SK-N-SH (cell line): ENCODE measurements around the gene SYNE1. TPM values are rescaled to one million over a fixed set of nuclear protein-coding genes. Genes with fewer than 3 reads are reported as not detected.

Experiments used
- CTCF ChIA-PET: fragments of 300-600, 350-600 bp; formaldehyde crosslinking; extraction: SDS; loops from one replicate; lab custom pipeline; 2021; lab: Yijun Ruan, JAX
- POLR2A ChIA-PET: fragments of 350-600 bp; sonication (Branson Sonifier 250); formaldehyde crosslinking; extraction: SDS; loops from one replicate; lab custom pipeline; 2020; ENCODE audit warnings: antibody characterized with exemption, inconsistent platforms; lab: Yijun Ruan, JAX
- DNase-seq: peaks from one replicate; pipeline ENCODE4 v3.0.0; 2012
- H2AFZ ChIP-seq: fragments of 200-600 bp; sonication (generic); 2 replicates; pipeline ENCODE4 v1.8.1; 2016; ENCODE audit warnings: antibody characterized with exemption, mild to moderate bottlenecking, low read depth
- H3F3A ChIP-seq: fragments of 200-600 bp; sonication (generic); replicated peaks from 2 replicates; pipeline ENCODE3; 2016; ENCODE audit warnings: antibody characterized with exemption, mild to moderate bottlenecking; ENCODE audit not compliant: insufficient read depth
- H3K27ac ChIP-seq, 2 experiments: fragments of 200-500 bp in 1 of 2; fragments of 200-600 bp in 1 of 2; sonication (Bioruptor generic) in 1 of 2; sonication (generic), shearing (Covaris generic) in 1 of 2; 2 replicates each; pipeline versions ENCODE4 v1.5.1 to v1.6.1; 2014 to 2016; ENCODE audit warnings: low read depth in 2 of 2, inconsistent platforms in 1 of 2, low read length in 1 of 2, mild to moderate bottlenecking in 1 of 2, mixed read lengths in 1 of 2
- H3K27me3 ChIP-seq: fragments of 200-600 bp; sonication (generic), shearing (Covaris generic); 2 replicates; pipeline ENCODE4 v1.6.1; 2016; ENCODE audit warnings: mixed run types; ENCODE audit not compliant: insufficient read depth
- H3K36me3 ChIP-seq, 2 experiments: fragments of 200-500 bp in 1 of 2; fragments of 200-600 bp in 1 of 2; sonication (Bioruptor generic) in 1 of 2; sonication (generic) in 1 of 2; replicated peaks in 1 of 2; 2 replicates each; pipeline versions ENCODE3 to v1.5.1; 2014 to 2016; ENCODE audit warnings: low read length in 1 of 2, mild to moderate bottlenecking in 1 of 2; ENCODE audit not compliant: insufficient read depth in 2 of 2, control insufficient read depth in 1 of 2
- H3K4me1 ChIP-seq, 2 experiments: fragments of 200-500 bp in 1 of 2; fragments of 200-600 bp in 1 of 2; sonication (Bioruptor generic) in 1 of 2; sonication (generic), shearing (Covaris generic) in 1 of 2; 2 replicates each; pipeline versions ENCODE4 v1.5.1 to v1.6.1; 2014 to 2016; ENCODE audit warnings: low read depth in 1 of 2, low read length in 1 of 2, mixed run types in 1 of 2; ENCODE audit not compliant: insufficient read depth in 2 of 2, control insufficient read depth in 1 of 2
- H3K4me2 ChIP-seq: fragments of 200-600 bp; sonication (generic), shearing (Covaris generic); 2 replicates; pipeline ENCODE4 v1.6.1; 2017; ENCODE audit warnings: mixed run types
- H3K4me3 ChIP-seq, 2 experiments: fragments of 200-500 bp in 1 of 2; fragments of 200-600 bp in 1 of 2; sonication (Bioruptor generic) in 1 of 2; sonication (generic), shearing (Covaris generic) in 1 of 2; 2 replicates each; pipeline versions ENCODE4 v1.5.1 to v1.8.1; 2014 to 2016; ENCODE audit warnings: low read depth in 2 of 2, inconsistent platforms in 1 of 2, low read length in 1 of 2, mild to moderate bottlenecking in 1 of 2, mixed read lengths in 1 of 2, moderate library complexity in 1 of 2
- H3K79me2 ChIP-seq: fragments of 200-600 bp; sonication (generic); 2 replicates; pipeline ENCODE4 v1.8.1; 2017; ENCODE audit warnings: mild to moderate bottlenecking; ENCODE audit not compliant: insufficient read depth
- H3K9ac ChIP-seq: fragments of 200-600 bp; sonication (generic); 2 replicates; pipeline ENCODE4 v1.6.1; 2017; ENCODE audit warnings: mixed run types
- H3K9me2 ChIP-seq: fragments of 200-600 bp; sonication (generic); 2 replicates; pipeline ENCODE4 v1.6.1; 2017; ENCODE audit warnings: mixed run types
- H3K9me3 ChIP-seq: fragments of 200-600 bp; sonication (generic); 2 replicates; pipeline ENCODE4 v1.6.1; 2017; ENCODE audit warnings: mixed run types, mild to moderate bottlenecking, moderate library complexity
- H4K20me1 ChIP-seq: fragments of 200-600 bp; sonication (generic); 2 replicates; pipeline ENCODE4 v1.6.1; 2017; ENCODE audit warnings: mild to moderate bottlenecking, mixed run types; ENCODE audit not compliant: insufficient read depth
- CHD2 ChIP-seq: fragments of 150-350 bp; IDR thresholded peaks from 2 replicates; pipeline ENCODE4 v1.6.1; 2018; ENCODE audit warnings: low read length; ENCODE audit not compliant: partially characterized antibody
- ELF1 ChIP-seq: IDR thresholded peaks from 2 replicates; pipeline ENCODE4 v1.4.0; 2012
- EP300 ChIP-seq, 2 experiments: IDR thresholded peaks; 2 replicates each; pipeline versions ENCODE4 v1.4.0 to v1.6.1; 2012; ENCODE audit warnings: borderline replicate concordance in 1 of 2, low read depth in 1 of 2, low read length in 1 of 2
- FOSL2 ChIP-seq: IDR thresholded peaks from 2 replicates; pipeline ENCODE4 v1.4.0; 2012; ENCODE audit warnings: low read depth, mild to moderate bottlenecking, moderate library complexity, borderline replicate concordance
- FOXJ3 ChIP-seq: sonication (generic); formaldehyde crosslinking; IDR thresholded peaks from 2 replicates; pipeline ENCODE4 v1.5.1; 2020; ENCODE audit warnings: mild to moderate bottlenecking, missing genetic modification reagents
- GABPA ChIP-seq: IDR thresholded peaks from 2 replicates; pipeline ENCODE4 v1.4.0; 2012; ENCODE audit warnings: low read depth, mild to moderate bottlenecking
- GATA2 ChIP-seq: sonication (generic); formaldehyde crosslinking; IDR thresholded peaks from 2 replicates; pipeline ENCODE4 v1.5.0; 2020; ENCODE audit warnings: mild to moderate bottlenecking, missing genetic modification reagents
- MXI1 ChIP-seq: IDR thresholded peaks from 2 replicates; pipeline ENCODE4 v1.6.1; 2012; ENCODE audit warnings: mild to moderate bottlenecking, low read depth, low read length, improper control_type of control experiment
- NRF1 ChIP-seq: IDR thresholded peaks from 2 replicates; pipeline ENCODE4 v1.6.1; 2012; ENCODE audit warnings: low read depth, mild to moderate bottlenecking, low read length
- RAD21 ChIP-seq: IDR thresholded peaks from 2 replicates; pipeline ENCODE4 v1.6.1; 2012; ENCODE audit warnings: mild to moderate bottlenecking, low read length
- RFX5 ChIP-seq: IDR thresholded peaks from 2 replicates; pipeline ENCODE4 v1.6.1; 2012; ENCODE audit warnings: mild to moderate bottlenecking, improper control_type of control experiment, low read length
- SMC3 ChIP-seq: IDR thresholded peaks from 2 replicates; pipeline ENCODE4 v1.6.1; 2012; ENCODE audit warnings: low read depth, low read length, improper control_type of control experiment
- WGBS: methylation state at CpG from one replicate; pipeline ENCODE4 v1.1.6; 2017; ENCODE audit warnings: low lambda C conversion rate; 5-methylcytosine and 5-hydroxymethylcytosine counted together
- polyA plus RNA-seq, 3 experiments: library from polyadenylated mRNA; depleted of rRNA; stranded (reverse); fragments of >200 nt; gene quantifications; 2 replicates each; pipeline ENCODE4 v1.2.3, GENCODE V29; 2012
- TF ChIP-seq, protein P1 (sequence below): fragments of 200-600 bp; sonication (generic); IDR thresholded peaks from 2 replicates; pipeline ENCODE4 v1.6.1; 2017; ENCODE audit warnings: antibody characterized with exemption, mild to moderate bottlenecking, moderate library complexity
- TF ChIP-seq, protein P2 (sequence below): IDR thresholded peaks from 2 replicates; pipeline ENCODE4 v1.6.1; 2012; ENCODE audit warnings: mild to moderate bottlenecking, low read depth, low read length, moderate library complexity
- TF ChIP-seq, protein P3 (sequence below): IDR thresholded peaks from 2 replicates; pipeline ENCODE4 v1.4.0; 2012; ENCODE audit warnings: low read depth, borderline replicate concordance
- TF ChIP-seq, protein P4 (sequence below): IDR thresholded peaks from 2 replicates; pipeline ENCODE4; 2012

Gene SYNE1
- polyA plus RNA-seq, 1 of the 3 experiments (the other 2 are of a cell fraction), result 31.1 TPM

DNA sequence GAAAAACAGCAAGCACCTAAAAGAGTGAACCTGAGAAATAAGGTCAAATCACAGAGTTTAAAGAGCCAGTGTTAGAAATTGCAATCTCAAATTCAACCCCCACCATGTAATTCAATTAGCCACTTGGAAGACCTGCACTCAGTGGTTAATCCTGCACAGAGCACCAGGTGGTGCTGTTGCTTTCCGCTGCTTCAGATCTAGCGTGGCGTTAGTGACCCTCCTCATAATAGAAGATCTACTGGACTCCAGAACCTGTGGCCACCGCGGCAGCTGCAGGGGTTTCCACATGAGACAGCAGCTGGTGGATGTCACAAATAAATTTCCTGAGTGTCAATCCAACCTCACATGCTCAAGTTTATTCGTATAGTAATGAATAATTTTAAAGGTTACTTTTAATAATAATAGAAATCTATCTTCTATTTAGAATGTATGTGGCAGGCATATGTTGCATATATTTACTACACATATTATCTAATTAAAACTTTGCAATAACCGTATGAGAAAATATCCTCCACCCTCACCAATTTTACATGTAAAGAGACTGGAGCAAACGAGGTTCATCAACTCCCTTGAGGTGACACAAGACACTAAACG is 84.4 kb downstream of the SYNE1 start:
- Histone ChIP-seq H3K9ac (no peak overlapping the region), H3K36me3 (peaks cover 0 to 5% of the 10 kb centered on the region in 2 experiments), H3K4me3 (peak overlapping the region in 1 of 2 experiments; percentile 49; a peak in 1 of 4 replicates), H3K79me2 (peaks cover 32% of the 10 kb centered on the region), H3F3A (no peaks in the 10 kb centered on the region), H3K4me2 (no peak overlapping the region), H3K4me1 (peaks cover 0 to 5% of the 10 kb centered on the region in 2 experiments; a peak in 2 of 4 replicates), H3K9me3 (no peaks in the 10 kb centered on the region), H3K9me2 (no peaks in the 10 kb centered on the region), H3K27ac (no peak overlapping the region), H3K27me3 (no peaks in the 10 kb centered on the region), H4K20me1 (no peaks in the 10 kb centered on the region), H2AFZ (no peak overlapping the region)
- ChIA-PET CTCF (interaction anchor here (0.6 to 4.6 kb wide), 40 partner anchors 12 to 405 kb away, joined by 3 to 63 read pairs (median 5); partner anchors contain the start of gene SYNE1), POLR2A (no interaction called here)
- TF ChIP-seq EP300 (IDR thresholded peaks at IDR 0.05; ENCODE audit: borderline replicate concordance in 1 of 2, low read depth in 1 of 2, low read length in 1 of 2), result peak in 1 of 2 experiments; percentile 38; a peak in 1 of 4 replicates
- no peak for TF ChIP-seq MXI1
- no peak for TF ChIP-seq NRF1
- peak; percentile 66 for TF ChIP-seq CHD2
- TF ChIP-seq ELF1, result no peak
- TF ChIP-seq, protein P1, sequence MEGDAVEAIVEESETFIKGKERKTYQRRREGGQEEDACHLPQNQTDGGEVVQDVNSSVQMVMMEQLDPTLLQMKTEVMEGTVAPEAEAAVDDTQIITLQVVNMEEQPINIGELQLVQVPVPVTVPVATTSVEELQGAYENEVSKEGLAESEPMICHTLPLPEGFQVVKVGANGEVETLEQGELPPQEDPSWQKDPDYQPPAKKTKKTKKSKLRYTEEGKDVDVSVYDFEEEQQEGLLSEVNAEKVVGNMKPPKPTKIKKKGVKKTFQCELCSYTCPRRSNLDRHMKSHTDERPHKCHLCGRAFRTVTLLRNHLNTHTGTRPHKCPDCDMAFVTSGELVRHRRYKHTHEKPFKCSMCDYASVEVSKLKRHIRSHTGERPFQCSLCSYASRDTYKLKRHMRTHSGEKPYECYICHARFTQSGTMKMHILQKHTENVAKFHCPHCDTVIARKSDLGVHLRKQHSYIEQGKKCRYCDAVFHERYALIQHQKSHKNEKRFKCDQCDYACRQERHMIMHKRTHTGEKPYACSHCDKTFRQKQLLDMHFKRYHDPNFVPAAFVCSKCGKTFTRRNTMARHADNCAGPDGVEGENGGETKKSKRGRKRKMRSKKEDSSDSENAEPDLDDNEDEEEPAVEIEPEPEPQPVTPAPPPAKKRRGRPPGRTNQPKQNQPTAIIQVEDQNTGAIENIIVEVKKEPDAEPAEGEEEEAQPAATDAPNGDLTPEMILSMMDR, result peak; percentile 70
- TF ChIP-seq RAD21, result peak; percentile 88
- TF ChIP-seq FOSL2, result no peak
- TF ChIP-seq, protein P2, sequence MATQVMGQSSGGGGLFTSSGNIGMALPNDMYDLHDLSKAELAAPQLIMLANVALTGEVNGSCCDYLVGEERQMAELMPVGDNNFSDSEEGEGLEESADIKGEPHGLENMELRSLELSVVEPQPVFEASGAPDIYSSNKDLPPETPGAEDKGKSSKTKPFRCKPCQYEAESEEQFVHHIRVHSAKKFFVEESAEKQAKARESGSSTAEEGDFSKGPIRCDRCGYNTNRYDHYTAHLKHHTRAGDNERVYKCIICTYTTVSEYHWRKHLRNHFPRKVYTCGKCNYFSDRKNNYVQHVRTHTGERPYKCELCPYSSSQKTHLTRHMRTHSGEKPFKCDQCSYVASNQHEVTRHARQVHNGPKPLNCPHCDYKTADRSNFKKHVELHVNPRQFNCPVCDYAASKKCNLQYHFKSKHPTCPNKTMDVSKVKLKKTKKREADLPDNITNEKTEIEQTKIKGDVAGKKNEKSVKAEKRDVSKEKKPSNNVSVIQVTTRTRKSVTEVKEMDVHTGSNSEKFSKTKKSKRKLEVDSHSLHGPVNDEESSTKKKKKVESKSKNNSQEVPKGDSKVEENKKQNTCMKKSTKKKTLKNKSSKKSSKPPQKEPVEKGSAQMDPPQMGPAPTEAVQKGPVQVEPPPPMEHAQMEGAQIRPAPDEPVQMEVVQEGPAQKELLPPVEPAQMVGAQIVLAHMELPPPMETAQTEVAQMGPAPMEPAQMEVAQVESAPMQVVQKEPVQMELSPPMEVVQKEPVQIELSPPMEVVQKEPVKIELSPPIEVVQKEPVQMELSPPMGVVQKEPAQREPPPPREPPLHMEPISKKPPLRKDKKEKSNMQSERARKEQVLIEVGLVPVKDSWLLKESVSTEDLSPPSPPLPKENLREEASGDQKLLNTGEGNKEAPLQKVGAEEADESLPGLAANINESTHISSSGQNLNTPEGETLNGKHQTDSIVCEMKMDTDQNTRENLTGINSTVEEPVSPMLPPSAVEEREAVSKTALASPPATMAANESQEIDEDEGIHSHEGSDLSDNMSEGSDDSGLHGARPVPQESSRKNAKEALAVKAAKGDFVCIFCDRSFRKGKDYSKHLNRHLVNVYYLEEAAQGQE, result no peak
- TF ChIP-seq SMC3, result peak; percentile 92
- TF ChIP-seq RFX5, result 0 out of 2 replicates have a peak, but pooled peaks have one; percentile 28
- peak; percentile 55 for DNase-seq
- WGBS, result 55% methylated on average over 7 of the region's 9 CpGs

DNA sequence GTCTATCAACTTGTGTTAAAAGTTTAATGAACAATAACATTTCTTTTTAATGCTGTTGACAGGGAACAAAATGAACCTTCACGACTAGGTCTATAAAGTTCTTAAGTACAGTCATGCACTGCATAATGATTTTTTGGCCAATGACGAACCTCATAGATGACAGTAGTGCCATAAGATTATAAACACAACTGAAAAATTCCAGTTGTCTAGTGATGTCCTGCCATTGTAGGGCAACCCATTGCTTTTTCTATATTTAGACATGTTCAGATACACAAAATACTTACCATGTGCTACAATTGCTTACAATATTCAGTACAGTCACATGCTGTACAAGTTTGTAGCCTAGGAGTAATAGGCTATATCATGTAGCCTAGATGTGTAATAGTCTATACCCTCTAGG is 93.6 kb downstream of the SYNE1 start:
- no peaks in the 10 kb centered on the region for H4K20me1 ChIP-seq
- no peak overlapping the region for H3K4me3 ChIP-seq
- H3K36me3 ChIP-seq, result peaks cover 0 to 15% of the 10 kb centered on the region in 2 experiments
- H2AFZ ChIP-seq, result no peak overlapping the region
- no peaks in the 10 kb centered on the region for H3K27me3 ChIP-seq
- no peaks in the 10 kb centered on the region for H3K4me1 ChIP-seq
- H3K4me2 ChIP-seq, result no peak overlapping the region
- DNase-seq, result no peak
- POLR2A ChIA-PET, result no interaction called here
- H3K9ac ChIP-seq, result no peak overlapping the region
- TF ChIP-seq, protein P3, sequence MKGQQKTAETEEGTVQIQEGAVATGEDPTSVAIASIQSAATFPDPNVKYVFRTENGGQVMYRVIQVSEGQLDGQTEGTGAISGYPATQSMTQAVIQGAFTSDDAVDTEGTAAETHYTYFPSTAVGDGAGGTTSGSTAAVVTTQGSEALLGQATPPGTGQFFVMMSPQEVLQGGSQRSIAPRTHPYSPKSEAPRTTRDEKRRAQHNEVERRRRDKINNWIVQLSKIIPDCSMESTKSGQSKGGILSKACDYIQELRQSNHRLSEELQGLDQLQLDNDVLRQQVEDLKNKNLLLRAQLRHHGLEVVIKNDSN, result no peak
- TF ChIP-seq NRF1 (no peak), FOXJ3 (CRISPR knock-in tag) (no peak), GABPA (no peak), GATA2 (CRISPR knock-in tag) (no peak), ELF1 (no peak)
- TF ChIP-seq, protein P4, sequence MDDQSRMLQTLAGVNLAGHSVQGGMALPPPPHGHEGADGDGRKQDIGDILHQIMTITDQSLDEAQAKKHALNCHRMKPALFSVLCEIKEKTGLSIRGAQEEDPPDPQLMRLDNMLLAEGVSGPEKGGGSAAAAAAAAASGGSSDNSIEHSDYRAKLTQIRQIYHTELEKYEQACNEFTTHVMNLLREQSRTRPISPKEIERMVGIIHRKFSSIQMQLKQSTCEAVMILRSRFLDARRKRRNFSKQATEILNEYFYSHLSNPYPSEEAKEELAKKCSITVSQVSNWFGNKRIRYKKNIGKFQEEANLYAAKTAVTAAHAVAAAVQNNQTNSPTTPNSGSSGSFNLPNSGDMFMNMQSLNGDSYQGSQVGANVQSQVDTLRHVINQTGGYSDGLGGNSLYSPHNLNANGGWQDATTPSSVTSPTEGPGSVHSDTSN, result no peak
- no peaks in the 10 kb centered on the region for H3K9me2 ChIP-seq
- 58% methylated on average over 2 of the region's 2 CpGs for WGBS
- H3F3A ChIP-seq, result no peaks in the 10 kb centered on the region
- CTCF ChIA-PET, result no interaction called here
- H3K79me2 ChIP-seq, result peaks cover 7% of the 10 kb centered on the region; the same call in 1 of the 2 replicates
- H3K27ac ChIP-seq, result no peak overlapping the region
- H3K9me3 ChIP-seq, result no peaks in the 10 kb centered on the region
